Retina (tissue), 1 donor: Measurements from ENCODE around the gene ESYT2.
"Not testable (repeated sequence)": the region's sequence is repeated elsewhere in the genome, so short reads cannot be mapped to it uniquely, and the experiment has no call there.

Experiments
- DNase-seq: peaks from one replicate; pipeline ENCODE4 v3.0.0-alpha.2; 2016

ESYT2 gene

DNA sequence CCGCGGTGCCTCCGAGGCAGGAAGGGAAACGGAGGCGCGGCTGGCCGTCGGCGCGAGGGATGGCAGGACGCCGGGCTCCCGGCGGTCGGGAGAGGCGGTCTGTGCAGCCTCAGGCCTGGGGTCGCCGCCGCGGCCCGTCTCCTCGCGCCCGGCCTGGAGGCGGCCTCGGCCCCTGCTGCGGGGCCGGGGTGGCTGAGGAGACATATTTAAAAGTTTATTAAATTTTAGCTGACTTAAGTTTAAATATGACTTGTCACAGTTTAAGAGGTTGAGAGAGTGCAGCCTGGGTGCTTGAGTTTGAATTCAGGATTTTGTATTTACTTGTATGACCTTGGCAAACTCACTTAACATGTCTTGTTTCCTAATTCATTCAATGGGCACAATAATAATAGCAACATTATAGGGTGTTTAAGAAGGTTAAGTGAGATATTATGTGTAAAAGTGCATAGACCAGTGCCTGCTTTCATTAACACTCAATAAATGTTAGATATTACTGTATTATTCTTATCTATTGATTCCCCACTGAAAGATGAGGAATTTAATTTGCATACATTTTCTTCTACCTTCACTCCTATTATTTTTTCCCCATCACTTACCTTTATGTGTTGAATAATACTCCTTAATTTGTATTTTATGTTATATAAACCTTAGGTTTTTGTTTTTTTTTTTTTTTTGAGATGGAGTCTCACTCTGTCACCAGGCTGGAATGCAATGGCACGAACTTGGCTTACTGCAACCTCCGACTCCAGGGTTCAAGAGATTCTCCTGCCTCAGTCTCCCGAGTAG lies 27.8 kb upstream of the ESYT2 start:
- DNase-seq, result no peak

GRCh38 chr7:158854681-158855081 lies 25.4 kb upstream of the ESYT2 start:
- no peak for DNase-seq

GRCh38 chr7:158850545-158851102 lies 21.3 kb upstream of the ESYT2 start:
- no peak for DNase-seq

DNA sequence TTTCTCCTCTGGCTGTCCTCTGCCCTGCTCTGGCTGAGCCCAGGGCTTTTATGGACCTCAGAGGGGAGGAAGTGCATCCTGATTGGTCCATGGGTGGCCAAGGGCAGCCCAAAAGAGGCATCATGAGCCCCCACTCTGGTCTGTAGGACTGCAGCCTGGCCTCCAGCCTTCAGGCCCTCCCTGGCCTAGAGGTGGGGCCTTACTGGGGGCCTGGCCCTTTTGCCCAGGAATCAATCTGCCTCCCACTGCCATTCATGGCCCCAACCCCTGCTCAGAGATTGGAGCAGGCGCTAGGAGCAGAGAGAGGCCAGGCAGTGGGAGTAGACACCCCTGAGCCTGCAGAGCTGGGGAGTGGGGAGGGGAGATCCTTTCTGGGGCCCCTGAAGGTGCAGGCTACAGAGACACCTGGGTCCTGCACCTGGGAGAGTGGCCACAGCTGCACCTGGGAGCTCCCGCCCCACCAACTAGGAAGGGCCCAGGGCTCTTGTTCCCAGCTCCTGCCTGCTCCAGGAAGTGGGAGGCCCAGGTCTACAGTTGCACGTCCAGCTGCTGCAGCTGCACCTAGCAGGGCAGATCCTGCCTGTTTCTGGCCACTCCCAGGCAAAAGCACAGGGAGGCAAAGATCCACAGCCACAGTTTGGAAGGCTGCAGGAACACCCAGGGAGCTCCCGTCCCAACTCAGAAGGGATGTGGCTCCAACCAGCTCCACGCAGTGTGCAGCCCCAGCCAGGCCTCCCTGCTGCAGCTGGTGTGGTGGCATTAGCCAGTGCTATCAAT lies 20.6 kb upstream of the ESYT2 start:
- DNase-seq, result no peak

GRCh38 chr7:158849442-158849767 lies 20.1 kb upstream of the ESYT2 start:
- no peak for DNase-seq

- no peak for DNase-seq
Measured at GRCh38 chr7:158847451-158847866, 18.1 kb upstream of the ESYT2 start.

DNA sequence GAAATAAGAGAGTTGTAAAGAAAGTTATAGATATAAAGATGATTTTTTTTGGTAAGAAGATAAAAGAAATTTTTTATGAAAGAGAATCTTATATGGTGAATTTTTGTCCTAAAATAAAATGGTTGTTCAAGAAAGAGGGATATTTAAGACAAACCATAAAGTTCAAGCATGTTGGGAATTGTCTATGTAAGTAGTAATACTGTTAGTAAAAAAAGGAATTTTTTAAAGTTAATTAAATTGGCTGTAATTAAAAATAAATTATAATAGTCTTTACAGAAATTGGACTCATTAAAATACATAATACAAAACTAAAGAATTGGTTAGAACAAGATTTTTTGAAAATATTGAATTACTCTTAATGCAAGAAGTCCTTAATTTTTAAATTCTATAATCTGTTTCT lies 17.0 kb upstream of the ESYT2 start:
- DNase-seq, result no peak

GRCh38 chr7:158843771-158844170 lies 14.5 kb upstream of the ESYT2 start:
- no peak for DNase-seq

DNA sequence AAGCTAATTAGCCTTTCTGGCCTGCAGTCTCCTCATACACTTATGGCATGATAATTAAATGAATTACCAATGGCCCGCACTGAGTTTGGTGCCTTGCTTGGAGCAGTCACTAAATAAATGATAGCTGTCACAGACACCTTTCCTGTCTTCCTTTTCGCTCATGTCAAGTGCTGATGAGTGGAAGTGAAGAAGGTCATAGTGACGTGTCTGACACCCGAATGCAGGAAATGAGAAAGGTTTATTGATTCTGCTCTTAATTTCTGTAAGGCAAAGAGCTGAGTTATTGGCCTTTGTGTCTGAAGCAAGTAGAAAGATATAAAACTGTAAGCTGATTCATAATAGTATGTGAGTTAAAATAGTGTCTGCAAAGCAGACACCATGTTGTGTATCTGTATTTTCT lies 13.2 kb upstream of the ESYT2 start:
- DNase-seq, result no peak

DNA sequence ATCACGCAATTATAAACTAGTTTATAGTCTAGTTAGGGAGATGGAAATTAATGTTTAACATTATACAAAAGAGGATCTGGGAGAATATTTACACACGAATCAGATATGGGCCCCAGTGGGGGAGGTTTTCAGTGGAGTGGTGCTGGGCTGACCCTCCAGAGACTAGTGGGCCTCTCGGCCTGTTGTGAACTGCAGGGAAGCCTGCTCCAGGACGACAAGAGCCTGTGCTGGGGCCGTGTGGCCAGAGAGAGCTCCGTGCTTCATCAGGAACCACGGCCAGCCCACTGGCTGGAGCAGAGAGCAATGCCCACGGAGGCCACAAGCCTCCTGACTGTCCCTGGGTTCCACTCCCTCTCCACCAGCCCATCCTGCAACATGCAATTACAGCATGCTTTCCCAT lies 11.3 kb upstream of the ESYT2 start:
- no peak for DNase-seq

DNA sequence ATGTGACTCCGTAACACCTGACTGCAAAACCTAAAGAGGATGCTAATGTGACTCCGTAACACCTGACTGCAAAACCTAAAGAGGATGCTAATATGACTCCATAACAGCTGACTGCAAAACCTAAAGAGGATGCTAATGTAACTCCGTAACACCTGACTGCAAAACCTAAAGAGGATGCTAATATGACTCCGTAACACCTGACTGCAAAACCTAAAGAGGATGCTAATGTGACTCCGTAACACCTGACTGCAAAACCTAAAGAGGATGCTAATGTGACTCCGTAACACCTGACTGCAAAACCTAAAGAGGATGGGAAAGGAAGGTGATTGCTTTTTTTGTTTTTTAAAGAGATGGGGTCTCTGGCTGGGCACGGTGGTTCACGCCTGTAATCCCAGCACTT lies 9.9 kb upstream of the ESYT2 start:
- DNase-seq, result not testable (repeated sequence)

- no peak for DNase-seq
Measured at GRCh38 chr7:158837790-158838637, 8.7 kb upstream of the ESYT2 start.

DNA sequence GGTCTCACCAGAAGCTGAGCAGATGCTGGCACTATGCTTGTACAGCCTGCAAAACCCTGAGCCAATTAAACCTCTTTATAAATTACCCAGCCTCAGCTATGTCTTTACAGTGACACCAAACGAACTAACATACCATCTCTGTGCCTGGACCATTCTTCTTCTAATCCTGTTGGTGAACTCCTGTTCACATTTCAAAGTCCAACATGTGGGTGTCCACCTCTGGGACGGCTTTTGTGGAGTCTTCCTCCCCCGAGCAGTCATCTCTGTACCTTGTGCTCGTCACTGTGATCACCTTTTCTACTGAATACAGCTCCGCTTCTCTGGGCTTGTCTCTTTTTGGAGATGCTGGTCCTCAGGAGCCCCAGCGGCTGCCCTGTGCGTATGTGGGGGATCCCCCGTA lies 7.4 kb upstream of the ESYT2 start:
- DNase-seq, result no peak

GRCh38 chr7:158834878-158835784 lies 5.8 kb upstream of the ESYT2 start:
- no peak for DNase-seq

GRCh38 chr7:158832994-158833393 lies 3.7 kb upstream of the ESYT2 start:
- no peak for DNase-seq

GRCh38 chr7:158831738-158832091 lies 2.4 kb upstream of the ESYT2 start:
- DNase-seq, result no peak

DNA sequence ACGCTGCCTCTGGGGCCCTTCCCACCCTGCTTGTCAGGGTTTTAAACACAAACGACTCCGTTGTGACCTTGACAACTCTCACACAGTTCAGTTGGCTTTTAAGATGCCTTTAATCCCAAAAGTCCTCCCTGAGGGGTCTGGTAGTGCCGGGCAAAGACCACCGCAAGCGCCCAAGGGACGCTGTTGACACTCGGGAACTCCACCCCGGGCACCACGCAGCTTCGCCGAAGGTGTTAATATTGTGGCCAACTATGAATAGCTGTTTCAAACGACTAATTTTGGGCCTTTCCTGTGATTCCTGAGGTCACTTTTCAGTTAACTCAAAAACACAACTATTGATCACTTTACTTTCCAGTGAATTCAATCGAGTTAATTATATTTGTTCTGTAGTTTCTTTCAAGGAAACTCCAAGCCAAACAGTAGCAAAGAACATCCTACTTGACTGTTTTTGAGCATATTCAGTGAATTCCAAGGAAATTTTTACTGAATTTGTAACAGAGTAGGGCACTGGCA lies 958 bp upstream of the ESYT2 start:
- no peak for DNase-seq

GRCh38 chr7:158829021-158829341 lies 328 bp downstream of the ESYT2 start:
- peak; percentile 77 for DNase-seq

GRCh38 chr7:158828133-158829020 lies 932 bp downstream of the ESYT2 start:
- peak; percentile 69 for DNase-seq

DNA sequence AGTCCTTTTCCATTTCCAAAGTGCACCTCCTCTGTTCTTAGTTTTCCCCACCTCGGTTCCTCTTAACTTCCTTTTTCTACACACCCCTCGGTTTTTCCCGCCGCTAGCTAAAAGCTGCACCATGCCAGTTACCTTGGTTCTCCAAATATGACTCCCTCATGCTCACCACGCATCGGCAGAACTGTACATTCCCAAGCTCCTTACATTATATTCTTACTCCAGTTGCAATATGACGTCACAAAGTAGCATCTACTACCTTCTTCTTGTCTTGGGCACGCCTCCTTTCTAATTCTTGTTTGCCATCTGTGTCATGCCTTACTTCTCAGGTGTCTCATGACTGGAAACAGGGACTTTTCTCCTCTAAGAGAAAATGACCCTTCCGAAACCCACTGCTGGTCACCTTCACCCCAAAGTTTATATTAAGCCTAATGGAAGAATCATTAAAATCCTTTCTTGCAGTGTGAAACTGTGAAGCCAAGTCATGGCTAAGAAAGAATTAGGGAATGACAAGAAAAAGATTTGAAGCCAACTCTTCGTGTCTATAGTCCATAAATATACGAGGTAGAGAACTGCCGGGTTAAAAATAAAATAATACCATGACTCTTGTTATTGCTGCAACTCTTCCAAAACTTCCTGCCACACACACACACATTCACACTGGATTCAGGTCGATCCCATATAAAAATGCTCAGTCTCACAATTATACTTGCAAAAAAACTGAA lies 1.7 kb downstream of the ESYT2 start:
- no peak for DNase-seq
